Fibroblast of lung (primary cell): ENCODE data around the gene IL6.
"Not testable (repeated sequence)": the region's sequence is repeated elsewhere in the genome, so short reads cannot be mapped to it uniquely, and the experiment has no call there.

Source experiments
- EZH2 ChIP-seq: IDR thresholded peaks from 2 replicates; pipeline ENCODE4 v1.5.1; 2012; ENCODE audit warnings: low read length, control low read depth, mild to moderate bottlenecking; ENCODE audit errors: missing control alignments
- TF ChIP-seq, protein P1 (sequence below), 2 donors: IDR thresholded peaks in 1 of 2; conservative IDR thresholded peaks in 1 of 2; 1 replicate in 1 of 2; 2 replicates in 1 of 2; pipeline ENCODE4 v1.5.1; 2011 to 2012; ENCODE audit warnings: low read length in 2 of 2, control low read depth in 1 of 2, inconsistent platforms in 1 of 2, low read depth in 1 of 2, mild to moderate bottlenecking in 1 of 2

DNA sequence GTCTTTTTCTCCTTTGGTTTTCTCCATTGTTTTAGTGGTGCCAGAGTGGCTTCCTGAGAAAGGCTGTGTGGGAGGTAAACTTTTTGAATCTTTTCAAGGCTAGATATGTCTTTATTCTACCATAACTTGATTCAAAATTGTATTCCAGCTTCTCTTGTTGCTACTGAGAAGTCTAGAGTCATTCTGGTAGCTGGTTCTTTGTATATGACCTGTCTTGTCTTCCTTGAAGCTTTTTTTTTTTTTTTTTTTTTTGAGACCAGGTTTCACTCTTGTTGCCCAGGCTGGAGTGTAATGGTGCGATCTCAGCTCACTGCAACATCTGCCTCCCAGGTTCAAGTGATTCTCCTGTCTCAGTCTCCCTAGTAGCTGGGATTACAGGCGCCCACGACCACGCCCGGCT is 49.7 kb upstream of the IL6 start:
- TF ChIP-seq, protein P1, sequence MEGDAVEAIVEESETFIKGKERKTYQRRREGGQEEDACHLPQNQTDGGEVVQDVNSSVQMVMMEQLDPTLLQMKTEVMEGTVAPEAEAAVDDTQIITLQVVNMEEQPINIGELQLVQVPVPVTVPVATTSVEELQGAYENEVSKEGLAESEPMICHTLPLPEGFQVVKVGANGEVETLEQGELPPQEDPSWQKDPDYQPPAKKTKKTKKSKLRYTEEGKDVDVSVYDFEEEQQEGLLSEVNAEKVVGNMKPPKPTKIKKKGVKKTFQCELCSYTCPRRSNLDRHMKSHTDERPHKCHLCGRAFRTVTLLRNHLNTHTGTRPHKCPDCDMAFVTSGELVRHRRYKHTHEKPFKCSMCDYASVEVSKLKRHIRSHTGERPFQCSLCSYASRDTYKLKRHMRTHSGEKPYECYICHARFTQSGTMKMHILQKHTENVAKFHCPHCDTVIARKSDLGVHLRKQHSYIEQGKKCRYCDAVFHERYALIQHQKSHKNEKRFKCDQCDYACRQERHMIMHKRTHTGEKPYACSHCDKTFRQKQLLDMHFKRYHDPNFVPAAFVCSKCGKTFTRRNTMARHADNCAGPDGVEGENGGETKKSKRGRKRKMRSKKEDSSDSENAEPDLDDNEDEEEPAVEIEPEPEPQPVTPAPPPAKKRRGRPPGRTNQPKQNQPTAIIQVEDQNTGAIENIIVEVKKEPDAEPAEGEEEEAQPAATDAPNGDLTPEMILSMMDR (conservative IDR thresholded peaks at IDR 0.05 in 1 of 2, IDR thresholded peaks at IDR 0.05 in 1 of 2; ENCODE audit: low read depth in 1 of 2, low read length in 2 of 2), result not testable (repeated sequence)
- not testable (repeated sequence) for TF ChIP-seq EZH2
